Esophagus squamous epithelium (tissue), 4 donors: ENCODE measurements around the gene C2orf92.

ENCODE experiments used
- POLR2A ChIP-seq, 4 donors: fragments of 450-650 bp; IDR thresholded peaks; one replicate each; pipeline ENCODE4 v1.6.1; 2017; ENCODE audit warnings: antibody characterized with exemption in 4 of 4, mild to moderate bottlenecking in 4 of 4, moderate library complexity in 3 of 4
- TF ChIP-seq, protein P1 (sequence below), 6 experiments: fragments of 450-650 bp in 4 of 6; fragments of 200-600 bp in 2 of 6; sonication (generic) in 2 of 6; IDR thresholded peaks; one replicate each; pipeline ENCODE4 v1.5.1; 2016 to 2019; ENCODE audit warnings: antibody characterized with exemption in 6 of 6, mild to moderate bottlenecking in 4 of 6, moderate library complexity in 4 of 6

DNA sequence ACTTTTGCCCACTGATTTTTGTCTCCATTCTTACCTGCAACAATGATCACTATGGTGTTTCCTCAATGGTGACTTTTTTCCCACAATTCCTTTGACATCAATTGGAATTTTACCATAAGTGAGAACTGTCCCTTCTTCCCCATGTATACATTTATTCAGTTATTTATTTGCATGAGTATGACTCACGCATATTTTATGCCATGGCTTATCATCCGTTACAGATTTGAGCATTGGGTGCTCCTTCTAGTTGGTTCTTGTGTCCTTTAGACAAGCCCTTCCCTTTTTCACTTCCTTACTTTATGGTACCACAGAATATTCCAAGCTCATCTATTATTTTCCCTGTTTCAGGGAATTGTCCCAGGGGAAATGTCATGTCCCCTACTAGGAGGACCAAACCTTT, 16.0 kb upstream of the C2orf92 start:
- TF ChIP-seq, protein P1, sequence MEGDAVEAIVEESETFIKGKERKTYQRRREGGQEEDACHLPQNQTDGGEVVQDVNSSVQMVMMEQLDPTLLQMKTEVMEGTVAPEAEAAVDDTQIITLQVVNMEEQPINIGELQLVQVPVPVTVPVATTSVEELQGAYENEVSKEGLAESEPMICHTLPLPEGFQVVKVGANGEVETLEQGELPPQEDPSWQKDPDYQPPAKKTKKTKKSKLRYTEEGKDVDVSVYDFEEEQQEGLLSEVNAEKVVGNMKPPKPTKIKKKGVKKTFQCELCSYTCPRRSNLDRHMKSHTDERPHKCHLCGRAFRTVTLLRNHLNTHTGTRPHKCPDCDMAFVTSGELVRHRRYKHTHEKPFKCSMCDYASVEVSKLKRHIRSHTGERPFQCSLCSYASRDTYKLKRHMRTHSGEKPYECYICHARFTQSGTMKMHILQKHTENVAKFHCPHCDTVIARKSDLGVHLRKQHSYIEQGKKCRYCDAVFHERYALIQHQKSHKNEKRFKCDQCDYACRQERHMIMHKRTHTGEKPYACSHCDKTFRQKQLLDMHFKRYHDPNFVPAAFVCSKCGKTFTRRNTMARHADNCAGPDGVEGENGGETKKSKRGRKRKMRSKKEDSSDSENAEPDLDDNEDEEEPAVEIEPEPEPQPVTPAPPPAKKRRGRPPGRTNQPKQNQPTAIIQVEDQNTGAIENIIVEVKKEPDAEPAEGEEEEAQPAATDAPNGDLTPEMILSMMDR (IDR thresholded peaks at IDR 0.05): no peak
- no peak for TF ChIP-seq POLR2A (IDR thresholded peaks at IDR 0.05)
